ENCODE data around the gene NUP210.

Gene NUP210

DNA sequence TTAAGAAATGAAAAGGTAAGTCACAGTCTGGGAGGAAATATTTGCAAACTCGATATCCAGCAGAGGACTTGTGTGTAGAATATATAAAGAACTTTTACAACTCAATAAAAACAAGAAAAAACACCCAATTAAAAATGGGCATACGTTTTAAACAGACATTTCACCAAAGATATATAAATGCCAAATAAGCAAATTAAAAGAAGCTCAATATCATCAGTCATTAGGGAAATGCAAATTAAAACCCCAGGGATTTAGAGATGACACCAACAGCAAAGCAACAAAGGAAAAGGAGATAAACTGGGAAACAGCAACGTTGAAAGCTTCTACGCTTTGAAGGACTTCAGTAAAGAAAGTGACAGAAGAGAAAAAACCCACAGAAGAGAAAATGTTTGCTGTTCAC is 132.3 kb downstream of the NUP210 start:
- no peak for DNase-seq (ENCODE audit: extremely low spot score)
- POLR2A ChIA-PET, result no interaction called here
- TF ChIP-seq CTCF (IDR thresholded peaks at IDR 0.05; ENCODE audit: control extremely low read depth, extremely low read depth, low read depth, missing control alignments), result no peak

DNA sequence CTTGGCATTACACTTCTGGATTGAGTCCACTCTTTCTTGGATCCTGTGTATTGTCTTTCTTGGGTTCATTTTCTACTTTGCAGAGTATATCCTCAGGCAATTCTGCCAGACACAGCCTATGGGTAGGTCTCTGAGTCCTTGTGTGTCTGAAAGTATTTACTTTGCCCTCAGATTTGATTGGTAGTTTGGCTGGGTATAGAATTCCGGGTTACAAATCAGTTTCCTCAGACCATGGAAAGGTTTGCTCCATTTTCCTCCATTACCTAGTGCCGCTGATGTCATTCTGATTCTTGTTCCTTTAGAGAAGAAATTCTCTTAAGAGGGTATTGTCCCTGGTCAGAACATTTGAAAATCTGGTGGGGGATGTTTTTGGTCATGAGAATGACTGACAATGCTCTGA is 133.2 kb downstream of the NUP210 start:
- no peak for DNase-seq (ENCODE audit: extremely low spot score)
- TF ChIP-seq CTCF (IDR thresholded peaks at IDR 0.05; ENCODE audit: control extremely low read depth, extremely low read depth, low read depth, missing control alignments), result no peak
- ChIA-PET CTCF (interaction anchor here (1.0 kb wide), 1 partner anchor 195 kb away, joined by 4 read pairs; no protein-coding TSS in a partner anchor), POLR2A (no interaction called here)

More for the DNA sequence above, 132.3 kb downstream of the NUP210 start:
- CTCF ChIA-PET, result interaction anchor here (1.0 kb wide), 1 partner anchor 196 kb away, joined by 4 read pairs; no protein-coding TSS in a partner anchor

DNA sequence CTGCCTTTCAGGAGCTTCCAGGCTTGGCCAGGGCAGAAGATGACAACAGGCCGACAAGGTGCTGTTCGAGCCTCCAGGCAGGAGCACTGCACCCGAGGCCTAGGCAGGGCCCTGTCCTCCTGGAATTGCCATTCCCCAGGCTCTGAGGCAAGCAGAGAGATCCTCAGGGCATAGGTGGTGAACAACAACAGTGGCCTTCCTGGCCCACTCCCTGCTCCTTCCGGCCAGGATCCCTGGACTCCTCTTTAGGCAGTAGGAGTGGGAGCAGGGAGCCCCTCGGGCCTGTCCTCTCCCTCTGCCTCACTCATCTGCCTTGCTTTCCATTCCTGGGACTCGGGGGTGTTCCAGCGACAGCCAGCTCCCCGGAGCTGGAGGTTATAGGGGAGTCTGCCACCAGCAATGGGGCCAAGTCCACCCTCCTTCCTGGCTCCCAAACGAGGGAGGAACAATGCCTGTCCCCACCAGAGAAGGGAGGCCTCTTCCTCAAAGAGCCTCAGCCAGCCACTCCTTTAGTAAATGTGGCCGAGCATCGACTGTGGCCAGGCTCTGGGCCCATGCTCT is 135.0 kb downstream of the NUP210 start:
- POLR2A ChIA-PET, result no interaction called here
- no peak for TF ChIP-seq CTCF (IDR thresholded peaks at IDR 0.05; ENCODE audit: control extremely low read depth, extremely low read depth, low read depth, missing control alignments)
- CTCF ChIA-PET, result interaction anchor here (1.1 to 1.3 kb wide), 2 partner anchors 14 to 193 kb away, joined by 3 read pairs; no protein-coding TSS in a partner anchor
- no peak for DNase-seq (ENCODE audit: extremely low spot score)

GRCh38 chr3:13283877-13284264 is 136.3 kb downstream of the NUP210 start:
- no peak for TF ChIP-seq CTCF (IDR thresholded peaks at IDR 0.05; ENCODE audit: control extremely low read depth, extremely low read depth, low read depth, missing control alignments)
- no peak for DNase-seq (ENCODE audit: extremely low spot score)
- CTCF ChIA-PET, result interaction anchor here (1.0 to 1.3 kb wide), 3 partner anchors 13 to 192 kb away, joined by 3 to 4 read pairs (median 3); no protein-coding TSS in a partner anchor
- POLR2A ChIA-PET, result no interaction called here

GRCh38 chr3:13282986-13283876 is 136.9 kb downstream of the NUP210 start:
- CTCF ChIA-PET, result interaction anchor here (1.3 kb wide), 1 partner anchor 191 kb away, joined by 3 read pairs; no protein-coding TSS in a partner anchor
- DNase-seq (ENCODE audit: extremely low spot score), result no peak
- TF ChIP-seq CTCF (IDR thresholded peaks at IDR 0.05; ENCODE audit: control extremely low read depth, extremely low read depth, low read depth, missing control alignments), result peak; percentile 22

DNA sequence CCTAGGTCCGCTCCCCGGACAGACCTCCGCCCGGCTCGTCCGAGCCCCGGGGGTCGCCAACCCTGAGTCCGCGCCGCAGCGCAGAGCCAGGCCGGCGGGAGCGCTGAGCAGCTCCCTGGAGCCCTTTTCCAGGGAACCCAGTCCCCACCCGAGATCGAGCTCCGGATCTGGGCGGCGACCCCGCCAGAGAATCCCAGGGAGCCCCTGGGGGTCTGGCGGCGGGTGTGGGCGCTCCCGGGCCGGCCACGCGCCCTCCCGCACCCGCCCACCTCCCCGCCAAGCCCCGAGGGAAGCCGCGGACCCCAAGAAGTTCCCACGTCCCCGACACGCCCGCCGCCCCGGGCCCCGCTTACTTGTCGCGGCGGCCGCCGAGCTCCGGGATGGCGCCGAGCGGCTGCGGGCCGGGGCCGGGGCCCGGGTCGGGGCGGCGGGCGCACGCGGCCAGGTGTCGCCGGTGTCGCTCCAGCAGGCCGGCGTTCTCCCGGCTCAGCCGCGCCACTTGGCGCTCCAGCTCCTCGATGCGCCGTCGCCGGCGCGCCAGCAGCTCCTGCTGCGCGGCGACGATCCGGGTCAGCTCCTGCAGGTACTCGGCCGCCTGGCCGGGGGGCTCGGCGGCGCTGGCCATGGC is 137.7 kb downstream of the NUP210 start:
- ChIA-PET POLR2A (interaction anchor here (0.6 to 0.7 kb wide), 3 partner anchors 104 to 451 kb away, joined by 3 to 7 read pairs (median 3); no protein-coding TSS in a partner anchor), CTCF (no interaction called here)
- TF ChIP-seq CTCF (IDR thresholded peaks at IDR 0.05; ENCODE audit: control extremely low read depth, extremely low read depth, low read depth, missing control alignments), result no peak
- DNase-seq (ENCODE audit: extremely low spot score), result no peak

More at GRCh38 chr3:13282986-13283876, 136.9 kb downstream of the NUP210 start:
- POLR2A ChIA-PET, result interaction anchor here (0.6 to 0.7 kb wide), 3 partner anchors 105 to 451 kb away, joined by 3 to 7 read pairs (median 3); no protein-coding TSS in a partner anchor

Measured in GM10248 (cell line).